Ishikawa (cell line): ENCODE data around the gene TRA2A.

Experiments
- CEBPB ChIP-seq: IDR thresholded peaks from 2 replicates; pipeline ENCODE4 v1.6.1; 2012
- CREB1 ChIP-seq: IDR thresholded peaks from 2 replicates; pipeline ENCODE4 v1.6.1; 2012; ENCODE audit warnings: low read depth
- EGR1 ChIP-seq: IDR thresholded peaks from 2 replicates; pipeline ENCODE4 v1.6.1; 2012
- EP300 ChIP-seq: IDR thresholded peaks from 2 replicates; pipeline ENCODE4 v1.6.1; 2012; ENCODE audit warnings: borderline replicate concordance
- FOXM1 ChIP-seq: IDR thresholded peaks from 2 replicates; pipeline ENCODE4 v1.6.1; 2012; ENCODE audit warnings: low read depth, borderline replicate concordance
- MAX ChIP-seq: IDR thresholded peaks from 2 replicates; pipeline ENCODE4 v1.6.1; 2012
- NFIC ChIP-seq: IDR thresholded peaks from 2 replicates; pipeline ENCODE4 v1.6.1; 2012
- RAD21 ChIP-seq: IDR thresholded peaks from 2 replicates; pipeline ENCODE4 v1.6.1; 2012; ENCODE audit warnings: low read depth
- TAF1 ChIP-seq: IDR thresholded peaks from 2 replicates; pipeline ENCODE4 v1.6.1; 2012; ENCODE audit warnings: low read depth, mild to moderate bottlenecking
- TCF12 ChIP-seq: IDR thresholded peaks from 2 replicates; pipeline ENCODE4 v1.6.1; 2012; ENCODE audit warnings: low read depth
- TEAD4 ChIP-seq: IDR thresholded peaks from 2 replicates; pipeline ENCODE4 v1.6.1; 2012
- YY1 ChIP-seq: IDR thresholded peaks from 2 replicates; pipeline ENCODE4 v1.6.1; 2012; ENCODE audit warnings: low read depth
- ZBTB7A ChIP-seq: IDR thresholded peaks from 2 replicates; pipeline ENCODE4 v1.6.1; 2012; ENCODE audit warnings: low read depth
- TF ChIP-seq, protein P1 (sequence below): IDR thresholded peaks from 2 replicates; pipeline ENCODE4 v1.6.1; 2012; ENCODE audit warnings: low read depth, mild to moderate bottlenecking
- TF ChIP-seq, protein P2 (sequence below): IDR thresholded peaks from 2 replicates; pipeline ENCODE4 v1.6.1; 2012

Gene TRA2A

GRCh38 chr7:23524473-23524872 is 7.3 kb downstream of the TRA2A start:
- TF ChIP-seq TAF1 (no peak), TCF12 (no peak), EGR1 (no peak), CREB1 (no peak), ZBTB7A (no peak), FOXM1 (no peak), MAX (no peak), RAD21 (no peak)

GRCh38 chr7:23523486-23524075 is 8.2 kb downstream of the TRA2A start:
- TF ChIP-seq, protein P1, sequence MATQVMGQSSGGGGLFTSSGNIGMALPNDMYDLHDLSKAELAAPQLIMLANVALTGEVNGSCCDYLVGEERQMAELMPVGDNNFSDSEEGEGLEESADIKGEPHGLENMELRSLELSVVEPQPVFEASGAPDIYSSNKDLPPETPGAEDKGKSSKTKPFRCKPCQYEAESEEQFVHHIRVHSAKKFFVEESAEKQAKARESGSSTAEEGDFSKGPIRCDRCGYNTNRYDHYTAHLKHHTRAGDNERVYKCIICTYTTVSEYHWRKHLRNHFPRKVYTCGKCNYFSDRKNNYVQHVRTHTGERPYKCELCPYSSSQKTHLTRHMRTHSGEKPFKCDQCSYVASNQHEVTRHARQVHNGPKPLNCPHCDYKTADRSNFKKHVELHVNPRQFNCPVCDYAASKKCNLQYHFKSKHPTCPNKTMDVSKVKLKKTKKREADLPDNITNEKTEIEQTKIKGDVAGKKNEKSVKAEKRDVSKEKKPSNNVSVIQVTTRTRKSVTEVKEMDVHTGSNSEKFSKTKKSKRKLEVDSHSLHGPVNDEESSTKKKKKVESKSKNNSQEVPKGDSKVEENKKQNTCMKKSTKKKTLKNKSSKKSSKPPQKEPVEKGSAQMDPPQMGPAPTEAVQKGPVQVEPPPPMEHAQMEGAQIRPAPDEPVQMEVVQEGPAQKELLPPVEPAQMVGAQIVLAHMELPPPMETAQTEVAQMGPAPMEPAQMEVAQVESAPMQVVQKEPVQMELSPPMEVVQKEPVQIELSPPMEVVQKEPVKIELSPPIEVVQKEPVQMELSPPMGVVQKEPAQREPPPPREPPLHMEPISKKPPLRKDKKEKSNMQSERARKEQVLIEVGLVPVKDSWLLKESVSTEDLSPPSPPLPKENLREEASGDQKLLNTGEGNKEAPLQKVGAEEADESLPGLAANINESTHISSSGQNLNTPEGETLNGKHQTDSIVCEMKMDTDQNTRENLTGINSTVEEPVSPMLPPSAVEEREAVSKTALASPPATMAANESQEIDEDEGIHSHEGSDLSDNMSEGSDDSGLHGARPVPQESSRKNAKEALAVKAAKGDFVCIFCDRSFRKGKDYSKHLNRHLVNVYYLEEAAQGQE: no peak
- no peak for TF ChIP-seq RAD21
- TF ChIP-seq CEBPB: no peak
- no peak for TF ChIP-seq ZBTB7A
- TF ChIP-seq, protein P2, sequence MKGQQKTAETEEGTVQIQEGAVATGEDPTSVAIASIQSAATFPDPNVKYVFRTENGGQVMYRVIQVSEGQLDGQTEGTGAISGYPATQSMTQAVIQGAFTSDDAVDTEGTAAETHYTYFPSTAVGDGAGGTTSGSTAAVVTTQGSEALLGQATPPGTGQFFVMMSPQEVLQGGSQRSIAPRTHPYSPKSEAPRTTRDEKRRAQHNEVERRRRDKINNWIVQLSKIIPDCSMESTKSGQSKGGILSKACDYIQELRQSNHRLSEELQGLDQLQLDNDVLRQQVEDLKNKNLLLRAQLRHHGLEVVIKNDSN: no peak
- no peak for TF ChIP-seq TAF1
- no peak for TF ChIP-seq MAX
- no peak for TF ChIP-seq CREB1
- TF ChIP-seq YY1: no peak
- no peak for TF ChIP-seq NFIC
- no peak for TF ChIP-seq FOXM1
- TF ChIP-seq TCF12: no peak
- no peak for TF ChIP-seq EGR1
- no peak for TF ChIP-seq TEAD4
- TF ChIP-seq EP300: no peak

GRCh38 chr7:23520582-23520981 is 11.2 kb downstream of the TRA2A start:
- no peak for TF ChIP-seq NFIC
- TF ChIP-seq RAD21: peak; percentile 32; the same call in 1 of the 2 replicates
- no peak for TF ChIP-seq MAX

DNA sequence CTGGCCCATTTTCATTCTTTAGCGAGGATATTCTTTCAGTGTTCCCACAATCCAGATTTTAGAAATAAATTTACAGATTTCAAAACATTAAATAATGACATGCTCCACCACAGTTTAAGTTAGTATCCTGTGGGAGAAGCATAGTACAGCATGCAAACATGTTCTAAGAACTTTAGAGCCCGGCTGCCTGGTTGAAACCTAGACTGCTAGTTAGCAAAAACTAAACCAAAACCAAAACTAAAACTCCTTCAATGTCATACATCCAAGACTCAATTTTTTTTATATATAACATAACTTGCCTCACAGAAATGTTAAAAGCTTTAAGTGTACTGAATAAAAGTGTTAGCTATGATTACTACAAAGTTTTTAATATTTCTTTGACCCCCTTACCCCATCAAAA is 17.0 kb downstream of the TRA2A start:
- TF ChIP-seq YY1 (no peak), TCF12 (no peak), CREB1 (no peak), ZBTB7A (no peak), TAF1 (no peak), EP300 (no peak), MAX (no peak), NFIC (no peak), EGR1 (no peak), CEBPB (no peak), FOXM1 (no peak), TEAD4 (no peak)
- TF ChIP-seq, protein P1: no peak
- TF ChIP-seq, protein P2: no peak

GRCh38 chr7:23494009-23494408 is 37.8 kb downstream of the TRA2A start:
- TF ChIP-seq EGR1 (no peak), TAF1 (no peak), CEBPB (no peak), TCF12 (no peak), RAD21 (no peak), CREB1 (no peak), MAX (no peak), YY1 (no peak), TEAD4 (no peak), EP300 (no peak)
- TF ChIP-seq, protein P1: no peak
- TF ChIP-seq, protein P2: no peak
